GM12874 (cell line): ENCODE measurements around the gene TBC1D8.
A peak's percentile ranks its signal among the peaks of the same experiment; 100 is the strongest.

Experiments used
- TF ChIP-seq, protein P1 (sequence below): IDR thresholded peaks from 2 replicates; pipeline ENCODE4 v1.5.1; 2011; ENCODE audit warnings: low read depth, mild to moderate bottlenecking, control low read depth, low read length, moderate library complexity; ENCODE audit not compliant: insufficient read depth

TBC1D8 gene

DNA sequence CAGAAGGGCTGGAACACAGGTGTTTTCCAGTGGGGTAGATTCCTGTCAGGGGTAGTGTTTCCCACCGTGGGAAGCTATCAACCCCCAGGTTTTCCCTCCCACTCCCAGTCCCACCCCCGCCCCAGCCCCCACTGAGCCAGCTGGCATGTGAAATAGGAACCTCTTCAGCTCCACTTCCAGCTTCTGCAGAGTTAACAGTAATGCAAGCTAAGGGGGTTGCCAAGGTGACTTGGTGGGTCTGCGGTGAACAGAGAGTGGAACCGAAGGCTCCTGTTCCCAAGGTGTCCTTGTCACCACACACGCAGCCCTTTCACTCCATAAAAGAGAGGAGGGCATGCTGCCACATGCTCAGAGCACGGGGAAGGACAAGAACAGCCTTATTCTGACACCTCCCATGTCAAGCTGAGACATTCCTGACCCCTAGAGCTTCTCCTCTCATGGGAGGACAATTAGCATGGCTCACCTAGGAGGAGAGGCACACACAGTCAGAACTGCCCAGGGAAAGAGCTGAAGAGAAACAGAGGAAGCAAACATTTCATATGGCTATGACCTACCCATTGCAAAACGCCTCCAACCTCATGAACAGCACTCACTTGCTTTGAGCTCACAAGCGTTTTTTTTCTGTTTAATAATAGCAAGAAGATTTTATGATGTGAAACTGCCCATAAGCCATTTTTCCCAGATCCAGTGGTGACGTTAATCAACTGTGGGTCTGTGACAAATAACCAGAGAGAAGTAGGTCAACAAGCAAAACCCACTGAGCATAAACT is 39.8 kb upstream of the TBC1D8 start:
- TF ChIP-seq, protein P1, sequence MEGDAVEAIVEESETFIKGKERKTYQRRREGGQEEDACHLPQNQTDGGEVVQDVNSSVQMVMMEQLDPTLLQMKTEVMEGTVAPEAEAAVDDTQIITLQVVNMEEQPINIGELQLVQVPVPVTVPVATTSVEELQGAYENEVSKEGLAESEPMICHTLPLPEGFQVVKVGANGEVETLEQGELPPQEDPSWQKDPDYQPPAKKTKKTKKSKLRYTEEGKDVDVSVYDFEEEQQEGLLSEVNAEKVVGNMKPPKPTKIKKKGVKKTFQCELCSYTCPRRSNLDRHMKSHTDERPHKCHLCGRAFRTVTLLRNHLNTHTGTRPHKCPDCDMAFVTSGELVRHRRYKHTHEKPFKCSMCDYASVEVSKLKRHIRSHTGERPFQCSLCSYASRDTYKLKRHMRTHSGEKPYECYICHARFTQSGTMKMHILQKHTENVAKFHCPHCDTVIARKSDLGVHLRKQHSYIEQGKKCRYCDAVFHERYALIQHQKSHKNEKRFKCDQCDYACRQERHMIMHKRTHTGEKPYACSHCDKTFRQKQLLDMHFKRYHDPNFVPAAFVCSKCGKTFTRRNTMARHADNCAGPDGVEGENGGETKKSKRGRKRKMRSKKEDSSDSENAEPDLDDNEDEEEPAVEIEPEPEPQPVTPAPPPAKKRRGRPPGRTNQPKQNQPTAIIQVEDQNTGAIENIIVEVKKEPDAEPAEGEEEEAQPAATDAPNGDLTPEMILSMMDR = no peak

DNA sequence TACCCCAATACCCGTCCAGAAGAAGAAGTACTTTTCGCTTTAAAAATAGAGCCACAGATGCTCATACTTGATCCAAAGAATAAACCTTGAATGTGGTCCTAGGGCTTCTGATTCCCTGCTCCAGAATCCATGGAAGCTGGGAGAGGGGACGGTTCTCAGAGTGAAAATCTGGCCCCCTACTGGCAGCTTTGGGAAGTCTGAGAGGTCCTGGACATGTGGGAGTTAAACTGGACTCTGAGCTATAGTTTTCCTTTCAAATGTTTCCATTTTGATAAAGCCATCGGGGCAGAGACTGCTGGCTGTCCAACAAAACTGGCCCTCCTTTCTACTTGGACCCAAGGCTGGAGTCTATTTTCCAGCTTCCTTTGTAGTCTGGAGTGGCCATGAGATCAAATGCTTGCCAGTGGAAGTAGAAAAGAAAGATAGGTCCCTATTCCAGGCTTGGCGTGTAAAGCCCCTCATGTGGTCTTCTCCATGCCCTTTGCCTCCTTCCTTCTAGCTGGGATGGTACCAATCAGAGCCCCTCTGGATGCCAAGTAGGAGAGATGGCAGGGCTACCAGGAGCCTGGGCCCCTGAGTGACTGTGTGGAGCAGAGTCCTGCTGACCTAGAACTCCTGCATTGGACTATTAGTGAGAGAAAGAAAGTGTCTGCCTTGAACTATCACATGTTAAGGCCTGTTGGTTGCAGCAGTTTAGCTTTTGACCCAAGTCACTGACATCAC is 37.7 kb upstream of the TBC1D8 start:
- TF ChIP-seq, protein P1 = peak; percentile 38; the same call in 1 of the 2 replicates

DNA sequence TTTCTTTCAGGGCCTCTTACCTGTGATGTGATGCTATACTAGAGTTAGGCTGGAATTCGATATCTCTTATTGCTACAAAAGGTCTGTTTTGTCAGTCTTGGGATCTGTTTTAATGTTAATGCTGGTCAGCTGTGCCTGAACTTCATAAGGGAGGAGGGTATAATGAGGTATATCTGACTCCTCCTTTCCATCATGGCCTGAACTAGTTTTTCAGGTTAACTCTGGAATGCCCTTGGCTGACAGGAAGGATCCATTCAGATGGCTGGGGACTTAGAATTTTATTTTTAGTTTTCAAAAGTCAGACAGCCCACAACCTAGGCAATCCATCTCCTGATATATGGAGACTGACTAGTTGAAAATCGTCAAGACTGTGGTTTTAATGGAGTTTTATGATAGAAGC is 35.9 kb upstream of the TBC1D8 start:
- TF ChIP-seq, protein P1 = no peak

DNA sequence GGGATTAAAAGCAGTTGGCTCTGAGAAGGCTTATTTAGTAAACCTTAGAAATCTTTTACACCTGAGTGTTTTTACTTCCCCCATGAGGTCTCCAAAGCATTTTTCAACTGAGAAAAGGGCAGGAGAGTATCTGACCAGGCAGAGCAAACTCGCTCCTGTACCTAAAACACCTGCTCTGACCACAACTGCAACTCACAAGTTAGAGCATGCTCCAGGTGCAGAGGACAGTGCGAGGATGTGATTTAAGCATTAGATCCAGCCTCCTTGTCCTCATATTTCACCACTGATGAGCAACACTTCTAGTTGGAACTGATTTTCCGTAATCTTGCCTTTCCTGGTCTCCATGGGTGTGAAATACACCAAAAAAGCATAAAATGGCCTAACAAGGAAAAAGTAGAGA is 34.5 kb upstream of the TBC1D8 start:
- TF ChIP-seq, protein P1 = no peak

DNA sequence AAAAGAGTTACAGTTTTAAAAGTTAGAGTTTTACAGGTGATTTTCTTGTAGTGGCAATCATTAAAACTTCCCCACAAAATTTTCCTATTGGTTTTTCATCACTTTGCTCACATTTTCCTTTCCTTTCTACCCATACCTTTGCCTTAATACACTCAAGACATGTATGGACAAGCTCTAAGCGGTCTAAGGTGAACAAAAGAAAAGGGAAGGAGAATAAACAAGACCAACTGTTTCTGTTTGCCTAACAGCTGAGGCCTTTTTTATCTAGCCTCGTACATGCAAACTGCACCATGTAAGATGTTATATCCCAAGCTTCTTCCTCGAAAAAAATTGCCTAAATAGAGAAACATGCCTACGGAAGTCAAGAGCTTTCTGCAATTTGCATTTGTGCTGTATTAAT is 33.9 kb upstream of the TBC1D8 start:
- TF ChIP-seq, protein P1 = no peak

DNA sequence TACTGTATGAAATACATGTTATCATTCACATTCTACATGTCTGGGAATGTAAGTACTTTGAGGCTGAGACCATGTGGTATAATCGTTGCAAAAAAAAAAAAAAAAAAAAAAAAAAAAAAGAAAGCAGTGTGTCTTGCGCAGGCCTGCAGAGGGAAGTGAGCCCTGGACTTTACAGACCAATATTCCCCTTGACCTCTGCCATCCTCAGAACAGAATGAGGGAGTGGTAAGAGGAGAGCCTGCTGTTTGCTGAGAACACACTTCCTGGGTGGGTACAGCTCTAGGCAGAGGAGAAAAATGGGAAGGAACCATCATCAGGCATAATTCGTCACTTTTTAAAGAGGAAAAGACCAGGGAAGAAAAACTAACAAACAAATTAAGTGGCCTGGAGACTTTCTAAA is 28.8 kb upstream of the TBC1D8 start:
- TF ChIP-seq, protein P1 = no peak

DNA sequence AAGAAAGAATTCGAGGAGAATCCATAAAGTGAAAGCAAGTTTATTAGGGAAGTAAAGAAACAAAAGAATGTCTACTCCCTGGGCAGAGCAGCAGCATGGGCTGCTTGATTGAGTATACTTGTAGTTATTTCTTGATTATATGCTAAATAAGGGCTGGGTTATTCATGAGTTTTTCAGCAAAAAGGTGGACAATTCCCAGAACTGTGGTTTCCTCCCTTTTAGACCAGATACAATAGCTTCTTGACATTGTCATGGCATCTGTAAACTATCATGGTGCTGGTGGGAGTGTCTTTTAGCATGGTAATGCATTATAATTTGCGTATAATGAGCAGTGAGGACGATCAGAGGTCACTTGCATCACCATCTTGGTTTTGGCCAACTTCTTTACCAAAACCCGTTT is 25.6 kb upstream of the TBC1D8 start:
- TF ChIP-seq, protein P1 = no peak
